ENCODE data around the gene KCP.

Gene KCP

GRCh38 chr7:128906766-128907559 lies 3.5 kb downstream of the KCP start:
- DNase-seq (ENCODE audit: low read depth), result no peak

- DNase-seq (ENCODE audit: low read depth), result no peak
Measured at GRCh38 chr7:128906001-128906765, 4.3 kb downstream of the KCP start.

- no peak for DNase-seq (ENCODE audit: low read depth)
Measured at GRCh38 chr7:128904381-128905197, 5.9 kb downstream of the KCP start.

GRCh38 chr7:128903621-128904361 lies 6.7 kb downstream of the KCP start:
- no peak for DNase-seq (ENCODE audit: low read depth)

- DNase-seq (ENCODE audit: low read depth), result no peak
Measured at GRCh38 chr7:128902761-128903585, 7.5 kb downstream of the KCP start.

GRCh38 chr7:128900237-128900636 lies 10.3 kb downstream of the KCP start:
- no peak for DNase-seq (ENCODE audit: low read depth)

- no peak for DNase-seq (ENCODE audit: low read depth)
Measured at GRCh38 chr7:128899392-128899791, 11.1 kb downstream of the KCP start.

- no peak for DNase-seq (ENCODE audit: low read depth)
Measured at GRCh38 chr7:128895320-128895719, 15.2 kb downstream of the KCP start.

GRCh38 chr7:128894101-128894440 lies 16.4 kb downstream of the KCP start:
- DNase-seq (ENCODE audit: low read depth), result no peak

GRCh38 chr7:128893251-128894100 lies 17.0 kb downstream of the KCP start:
- DNase-seq (ENCODE audit: low read depth), result no peak

- DNase-seq (ENCODE audit: low read depth), result no peak
Measured at GRCh38 chr7:128892521-128893250, 17.8 kb downstream of the KCP start.

- DNase-seq (ENCODE audit: low read depth), result no peak
Measured at GRCh38 chr7:128891942-128892269, 18.6 kb downstream of the KCP start.

- DNase-seq (ENCODE audit: low read depth), result no peak
Measured at GRCh38 chr7:128891110-128891941, 19.2 kb downstream of the KCP start.

- no peak for DNase-seq (ENCODE audit: low read depth)
Measured at GRCh38 chr7:128890306-128891109, 20.0 kb downstream of the KCP start.

- DNase-seq (ENCODE audit: low read depth), result no peak
Measured at GRCh38 chr7:128889121-128889520, 21.4 kb downstream of the KCP start.

GRCh38 chr7:128888756-128889095 lies 21.8 kb downstream of the KCP start:
- DNase-seq (ENCODE audit: low read depth), result no peak

GRCh38 chr7:128888039-128888755 lies 22.3 kb downstream of the KCP start:
- no peak for DNase-seq (ENCODE audit: low read depth)
